ENCODE measurements around the gene ST7. TPM values are rescaled to one million over a fixed set of nuclear protein-coding genes. Genes with fewer than 3 reads are reported as not detected.

The ST7 gene
- total and polyA plus RNA-seq, 4 donors = 22.4 to 57.2 (median 41.6) TPM

DNA sequence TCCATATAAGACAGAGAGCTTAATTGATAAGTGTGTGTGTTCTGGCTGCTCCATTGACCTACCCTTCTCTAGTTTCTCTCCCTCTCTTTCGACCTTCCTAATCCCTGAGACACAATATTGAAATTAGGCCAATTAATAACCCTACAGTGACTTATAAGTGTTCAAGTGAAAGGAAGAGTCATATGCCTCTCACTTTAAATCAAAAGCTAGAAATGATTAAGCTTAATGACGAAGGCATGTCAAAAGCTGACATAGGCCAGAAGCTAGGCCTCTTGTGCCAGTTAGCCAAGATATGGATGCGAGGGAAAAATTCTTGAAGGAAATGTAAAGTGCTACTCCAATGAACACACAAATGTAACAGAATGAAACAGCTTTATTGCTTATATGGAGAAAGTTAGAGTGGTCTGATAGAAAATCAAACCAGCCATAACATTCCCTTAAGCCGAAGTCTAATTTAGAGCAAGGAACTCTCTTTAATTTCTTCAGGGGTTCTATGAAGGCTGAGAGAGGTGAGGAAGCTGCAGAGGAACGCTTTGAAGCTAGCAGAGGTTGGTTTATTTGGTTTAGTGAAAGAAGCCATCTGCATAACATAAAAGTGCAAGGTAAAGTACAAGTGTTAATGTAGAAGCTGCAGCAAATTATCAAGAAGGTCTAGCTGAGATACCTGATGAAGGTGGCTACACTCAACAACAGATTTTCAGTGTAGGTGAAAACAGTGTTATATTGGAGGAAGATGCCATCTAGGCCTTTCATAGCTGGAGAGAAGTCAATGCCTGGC, 53.8 kb downstream of the ST7 start:
- WGBS, 2 donors = 81 to 90% methylated on average over 5 of the region's 5 CpGs
- no peak for TF ChIP-seq CTCF (IDR thresholded peaks at IDR 0.05; ENCODE audit: control extremely low read depth, extremely low read depth)
- no peak for DNase-seq

DNA sequence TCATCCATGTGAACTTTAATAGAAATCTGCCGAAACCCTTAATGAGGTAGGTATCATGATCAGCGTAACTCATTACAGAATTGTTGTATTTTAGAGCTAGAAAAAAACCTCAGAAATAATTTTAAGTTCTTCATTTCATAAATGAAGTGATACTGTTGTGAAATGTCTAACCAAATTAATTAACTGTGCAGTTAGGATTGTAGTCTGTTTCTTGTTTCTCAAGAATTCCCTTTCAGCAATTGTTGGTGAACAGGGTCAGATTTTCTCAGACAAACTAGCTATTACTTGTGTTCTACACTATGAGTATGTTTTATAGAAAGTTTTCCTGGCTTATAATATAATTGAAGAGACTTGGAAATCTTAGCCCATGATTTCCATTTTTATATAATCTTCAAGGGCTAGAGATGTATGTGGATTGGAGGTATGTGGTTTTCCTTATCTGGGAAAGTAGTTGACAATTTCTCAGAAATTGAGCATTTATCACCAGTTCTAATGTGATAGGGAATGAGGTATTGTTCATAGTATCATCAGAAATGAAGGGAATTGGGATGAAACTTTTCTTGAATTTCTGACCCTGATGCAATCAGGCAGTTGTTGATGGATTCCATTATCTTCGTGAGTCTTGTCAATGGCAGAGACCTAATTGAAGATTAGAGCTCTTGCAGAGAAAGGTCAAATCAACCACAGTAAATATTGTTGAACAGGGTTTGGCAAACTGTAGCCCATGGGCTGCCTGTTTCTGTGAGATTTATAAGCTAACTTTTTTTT, 55.0 kb downstream of the ST7 start:
- ATAC-seq (ENCODE audit: insufficient read depth, low FRiP score) = no peak
- TF ChIP-seq CTCF (IDR thresholded peaks at IDR 0.05; ENCODE audit: control extremely low read depth, extremely low read depth) = no peak
- H3K4me1 ChIP-seq (ENCODE audit: control insufficient read depth in 5 of 5, insufficient read depth in 5 of 5, low read length in 5 of 5) = peaks cover 0 to 28% (median 9%) of the 10 kb centered on the region in 5 donors
- H3K9ac ChIP-seq (ENCODE audit: insufficient read depth in 1 of 2, low read length in 2 of 2) = no peak overlapping the region
- no peak overlapping the region for H3K27ac ChIP-seq (ENCODE audit: low read depth in 1 of 2, low read length in 1 of 2)
- H3K36me3 ChIP-seq (ENCODE audit: control insufficient read depth in 4 of 4, insufficient read depth in 4 of 4, low read length in 4 of 4) = no peaks in the 10 kb centered on the region
- no peaks in the 10 kb centered on the region for H3K27me3 ChIP-seq (ENCODE audit: control insufficient read depth in 3 of 3, insufficient read depth in 3 of 3, low read length in 2 of 3)
- H3K4me3 ChIP-seq = no peak overlapping the region
- DNase-seq = peak in 2 of 3 donors; percentile 78 to 89
- 80 to 83% methylated on average over 3 of the region's 3 CpGs for WGBS, 2 donors
- H3K9me3 ChIP-seq (ENCODE audit: control insufficient read depth in 4 of 4, insufficient read depth in 3 of 4, low read length in 3 of 4) = no peaks in the 10 kb centered on the region

More for the DNA sequence above, 53.8 kb downstream of the ST7 start:
- H3K9ac ChIP-seq (ENCODE audit: insufficient read depth in 1 of 2, low read length in 2 of 2) = no peak overlapping the region
- H3K4me1 ChIP-seq (ENCODE audit: control insufficient read depth in 5 of 5, insufficient read depth in 5 of 5, low read length in 5 of 5) = peaks cover 0 to 28% (median 9%) of the 10 kb centered on the region in 5 donors
- H3K36me3 ChIP-seq (ENCODE audit: control insufficient read depth in 4 of 4, insufficient read depth in 4 of 4, low read length in 4 of 4) = no peaks in the 10 kb centered on the region
- H3K27ac ChIP-seq (ENCODE audit: low read depth in 1 of 2, low read length in 1 of 2) = no peak overlapping the region
- H3K4me3 ChIP-seq = no peak overlapping the region
- no peaks in the 10 kb centered on the region for H3K9me3 ChIP-seq (ENCODE audit: control insufficient read depth in 4 of 4, insufficient read depth in 3 of 4, low read length in 3 of 4)
- H3K27me3 ChIP-seq (ENCODE audit: control insufficient read depth in 3 of 3, insufficient read depth in 3 of 3, low read length in 2 of 3) = no peaks in the 10 kb centered on the region
- ATAC-seq (ENCODE audit: insufficient read depth, low FRiP score) = no peak

GRCh38 chr7:117008886-117009531, 55.7 kb downstream of the ST7 start:
- no peaks in the 10 kb centered on the region for H3K9me3 ChIP-seq (ENCODE audit: control insufficient read depth in 4 of 4, insufficient read depth in 3 of 4, low read length in 3 of 4)

More at GRCh38 chr7:117008886-117009531, 55.7 kb downstream of the ST7 start:
- DNase-seq (peak in 2 of 3 donors; percentile 45 to 53), ATAC-seq (ENCODE audit: insufficient read depth, low FRiP score) (no peak)
- Histone ChIP-seq H3K4me1 (ENCODE audit: control insufficient read depth in 5 of 5, insufficient read depth in 5 of 5, low read length in 5 of 5) (peaks cover 0 to 28% (median 9%) of the 10 kb centered on the region in 5 donors), H3K4me3 (no peak overlapping the region), H3K27me3 (ENCODE audit: control insufficient read depth in 3 of 3, insufficient read depth in 3 of 3, low read length in 2 of 3) (no peaks in the 10 kb centered on the region), H3K27ac (ENCODE audit: low read depth in 1 of 2, low read length in 1 of 2) (no peak overlapping the region), H3K36me3 (ENCODE audit: control insufficient read depth in 4 of 4, insufficient read depth in 4 of 4, low read length in 4 of 4) (no peaks in the 10 kb centered on the region), H3K9ac (ENCODE audit: insufficient read depth in 1 of 2, low read length in 2 of 2) (no peak overlapping the region)
- TF ChIP-seq CTCF (IDR thresholded peaks at IDR 0.05; ENCODE audit: control extremely low read depth, extremely low read depth) = no peak
- WGBS, 2 donors = 84 to 95% methylated on average over 2 of the region's 2 CpGs
